Trophoblast cell (in vitro differentiated cells and primary cell): Measurements from ENCODE around the gene TAF7. TPM values are rescaled to one million over a fixed set of nuclear protein-coding genes. Genes with fewer than 3 reads are reported as not detected.

ENCODE experiments used
- DNase-seq, 2 donors: peaks; one replicate each; pipeline ENCODE4 v3.0.0-alpha.2; 2016
- H2AFZ ChIP-seq: 2 replicates; pipeline ENCODE4 v1.6.1; 2013; ENCODE audit warnings: low read length, moderate library complexity, mild to moderate bottlenecking; ENCODE audit not compliant: insufficient read depth, poor library complexity
- H2AK5ac ChIP-seq: 2 replicates; pipeline ENCODE4 v1.6.1; 2013; ENCODE audit warnings: mild to moderate bottlenecking, low read length
- H2BK120ac ChIP-seq: 2 replicates; pipeline ENCODE4 v1.6.1; 2013; ENCODE audit warnings: low read length, mild to moderate bottlenecking, moderate library complexity; ENCODE audit not compliant: insufficient read depth, poor library complexity
- H2BK12ac ChIP-seq: 2 replicates; pipeline ENCODE4 v1.6.1; 2013; ENCODE audit warnings: mild to moderate bottlenecking, low read length, moderate library complexity
- H2BK5ac ChIP-seq: 2 replicates; pipeline ENCODE4 v1.6.1; 2013; ENCODE audit warnings: low read length, low read depth, moderate library complexity, mild to moderate bottlenecking; ENCODE audit not compliant: poor library complexity
- H3K14ac ChIP-seq: 2 replicates; pipeline ENCODE4 v1.6.1; 2013; ENCODE audit warnings: mild to moderate bottlenecking, low read length
- H3K18ac ChIP-seq: 2 replicates; pipeline ENCODE4 v1.6.1; 2013; ENCODE audit warnings: mild to moderate bottlenecking, low read length
- H3K23ac ChIP-seq: 2 replicates; pipeline ENCODE4 v1.6.1; 2013; ENCODE audit warnings: low read length
- H3K27ac ChIP-seq: 2 replicates; pipeline ENCODE4 v1.5.1; 2013; ENCODE audit warnings: low read depth, mild to moderate bottlenecking, inconsistent platforms, low read length, moderate library complexity
- H3K27me3 ChIP-seq: 2 replicates; pipeline ENCODE4 v1.6.1; 2013; ENCODE audit warnings: inconsistent platforms, mild to moderate bottlenecking, low read length, moderate library complexity; ENCODE audit not compliant: insufficient read depth
- H3K36me3 ChIP-seq, 2 experiments: 1 replicate in 1 of 2; 2 replicates in 1 of 2; pipeline ENCODE4 v1.6.1; 2013; ENCODE audit warnings: low read length in 2 of 2, mild to moderate bottlenecking in 2 of 2, moderate library complexity in 1 of 2; ENCODE audit not compliant: insufficient read depth in 2 of 2, control insufficient read depth in 1 of 2
- H3K4ac ChIP-seq: 2 replicates; pipeline ENCODE4 v1.6.1; 2013; ENCODE audit warnings: low read depth, mild to moderate bottlenecking, low read length, moderate library complexity
- H3K4me1 ChIP-seq, 2 experiments: 1 replicate in 1 of 2; 2 replicates in 1 of 2; pipeline ENCODE4 v1.6.1; 2013; ENCODE audit warnings: low read length in 2 of 2, mild to moderate bottlenecking in 2 of 2, moderate library complexity in 1 of 2; ENCODE audit not compliant: insufficient read depth in 2 of 2, control insufficient read depth in 1 of 2
- H3K4me2 ChIP-seq: 2 replicates; pipeline ENCODE4 v1.6.1; 2013; ENCODE audit warnings: inconsistent platforms, mild to moderate bottlenecking, low read length, moderate library complexity
- H3K4me3 ChIP-seq: 2 replicates; pipeline ENCODE4 v1.5.1; 2013; ENCODE audit warnings: mild to moderate bottlenecking, low read depth, low read length, inconsistent platforms
- H3K79me1 ChIP-seq: one replicate; pipeline ENCODE4 v1.6.1; 2013; ENCODE audit warnings: low read length
- H3K79me2 ChIP-seq: 2 replicates; pipeline ENCODE4 v1.6.1; 2013; ENCODE audit warnings: low read length, mild to moderate bottlenecking; ENCODE audit not compliant: control insufficient read depth, insufficient read depth, poor library complexity
- H3K9ac ChIP-seq: 2 replicates; pipeline ENCODE4 v1.6.1; 2013; ENCODE audit warnings: mild to moderate bottlenecking, low read length
- H3K9me3 ChIP-seq: 2 replicates; pipeline ENCODE4 v1.6.1; 2013; ENCODE audit warnings: low read depth, mild to moderate bottlenecking, control low read depth, inconsistent platforms, low read length; ENCODE audit not compliant: insufficient read depth
- H4K12ac ChIP-seq: 2 replicates; pipeline ENCODE4 v1.6.1; 2013; ENCODE audit warnings: low read depth, mild to moderate bottlenecking, low read length, moderate library complexity
- H4K8ac ChIP-seq: 2 replicates; pipeline ENCODE4 v1.6.1; 2013; ENCODE audit warnings: low read depth, mild to moderate bottlenecking, low read length, moderate library complexity
- H4K91ac ChIP-seq: one replicate; pipeline ENCODE4 v1.6.1; 2013; ENCODE audit warnings: low read depth, mild to moderate bottlenecking, low read length, moderate library complexity
- WGBS: extraction: QIAGEN DNeasy Blood & Tissue Kit; methylation state at CpG from one replicate; pipeline ENCODE4 v1.1.7; 2013; ENCODE audit warnings: missing lambda C conversion rate; ENCODE audit not compliant: insufficient read length, insufficient coverage; ENCODE audit errors: extremely low coverage; 5-methylcytosine and 5-hydroxymethylcytosine counted together
- polyA plus RNA-seq: library from polyadenylated mRNA; stranded (reverse); fragments of 200-250 nt; gene quantifications from 2 replicates; pipeline ENCODE4 v1.2.3, GENCODE V29; 2013

The TAF7 gene, protein sequence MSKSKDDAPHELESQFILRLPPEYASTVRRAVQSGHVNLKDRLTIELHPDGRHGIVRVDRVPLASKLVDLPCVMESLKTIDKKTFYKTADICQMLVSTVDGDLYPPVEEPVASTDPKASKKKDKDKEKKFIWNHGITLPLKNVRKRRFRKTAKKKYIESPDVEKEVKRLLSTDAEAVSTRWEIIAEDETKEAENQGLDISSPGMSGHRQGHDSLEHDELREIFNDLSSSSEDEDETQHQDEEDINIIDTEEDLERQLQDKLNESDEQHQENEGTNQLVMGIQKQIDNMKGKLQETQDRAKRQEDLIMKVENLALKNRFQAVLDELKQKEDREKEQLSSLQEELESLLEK
- polyA plus RNA-seq = 77.1 and 78.9 TPM in 2 replicates

- peak within 1 kb of the TSS; percentile 97 for H4K8ac ChIP-seq
- peak within 1 kb of the TSS; percentile 82 for H2BK5ac ChIP-seq
- peak; percentile 94 to 100 for DNase-seq
- peaks cover 4% of the 10 kb centered on the region for H3K79me2 ChIP-seq
- H3K23ac ChIP-seq = no peak within 1 kb of the TSS
- peak within 1 kb of the TSS; percentile 85 for H3K18ac ChIP-seq
- peak within 1 kb of the TSS; percentile 77 for H3K4ac ChIP-seq
- peak within 1 kb of the TSS; percentile 91 for H4K12ac ChIP-seq
- peak within 1 kb of the TSS; percentile 84 for H3K9ac ChIP-seq
- no peak within 1 kb of the TSS for H2BK12ac ChIP-seq
- peak within 1 kb of the TSS; percentile 32 for H2AK5ac ChIP-seq
- H3K27me3 ChIP-seq = no peaks in the 10 kb centered on the region
- peaks cover 6% of the 10 kb centered on the region for H3K79me1 ChIP-seq
- H3K4me2 ChIP-seq = peak within 1 kb of the TSS; percentile 86
- H2AFZ ChIP-seq = peak within 1 kb of the TSS; percentile 57
- WGBS = no CpG with 5 or more reads among the region's 67 CpGs
- peak within 1 kb of the TSS; percentile 49 for H2BK120ac ChIP-seq
- H3K36me3 ChIP-seq = peaks cover 5 to 9% of the 10 kb centered on the region in 2 experiments
- H4K91ac ChIP-seq = peak within 1 kb of the TSS; percentile 81
- peak within 1 kb of the TSS; percentile 84 for H3K4me3 ChIP-seq
- H3K27ac ChIP-seq = peak within 1 kb of the TSS; percentile 88
- peaks cover 2 to 5% of the 10 kb centered on the region in 2 experiments for H3K4me1 ChIP-seq
- peaks cover 3% of the 10 kb centered on the region for H3K9me3 ChIP-seq
- peak within 1 kb of the TSS; percentile 83 for H3K14ac ChIP-seq
Observed at GRCh38 chr5:141320225-141321169, at the start of gene TAF7. TAF7 (minus strand) TSS chr5:141320784; CDS start chr5:141320044, 740 bp downstream.

- no peak overlapping the region for H3K4me3 ChIP-seq
- no peak overlapping the region for H2BK5ac ChIP-seq
- no peak overlapping the region for H2AK5ac ChIP-seq
- no peak overlapping the region for H2AFZ ChIP-seq
- no peak overlapping the region for H3K9ac ChIP-seq
- H3K9me3 ChIP-seq = peaks cover 34% of the 10 kb centered on the region
- H4K91ac ChIP-seq = no peak overlapping the region
- no peak overlapping the region for H4K8ac ChIP-seq
- H3K27me3 ChIP-seq = no peaks in the 10 kb centered on the region
- H3K18ac ChIP-seq = no peak overlapping the region
- no peak overlapping the region for H2BK120ac ChIP-seq
- H4K12ac ChIP-seq = no peak overlapping the region
- no peaks in the 10 kb centered on the region for H3K79me2 ChIP-seq
- H3K4ac ChIP-seq = no peak overlapping the region
- no peak overlapping the region for H3K23ac ChIP-seq
- no peak for DNase-seq
- no peaks in the 10 kb centered on the region for H3K79me1 ChIP-seq
- H3K4me1 ChIP-seq = no peaks in the 10 kb centered on the region
- H3K4me2 ChIP-seq = no peak overlapping the region
- WGBS = no CpG with 5 or more reads among the region's 46 CpGs
- H3K36me3 ChIP-seq = peaks cover 2 to 3% of the 10 kb centered on the region in 2 experiments
- no peak overlapping the region for H3K14ac ChIP-seq
- H2BK12ac ChIP-seq = no peak overlapping the region
- no peak overlapping the region for H3K27ac ChIP-seq
Observed at GRCh38 chr5:141366016-141366896, 45.7 kb upstream of the TAF7 start.

GRCh38 chr5:141363952-141364660, 43.5 kb upstream of the TAF7 start, which contains the start of gene PCDHGA5:
PCDHGA5 (plus strand) TSS chr5:141364162; CDS start chr5:141364331, 169 bp downstream.
- Histone ChIP-seq H2AFZ (no peak within 1 kb of the TSS), H4K91ac (no peak within 1 kb of the TSS), H3K4me1 (no peaks in the 10 kb centered on the region), H4K12ac (no peak within 1 kb of the TSS), H3K4ac (no peak within 1 kb of the TSS), H3K23ac (no peak within 1 kb of the TSS), H2BK5ac (no peak within 1 kb of the TSS), H4K8ac (no peak within 1 kb of the TSS), H2BK12ac (no peak within 1 kb of the TSS), H3K27ac (no peak within 1 kb of the TSS), H3K36me3 (no peaks in the 10 kb centered on the region), H3K9me3 (peaks cover 36% of the 10 kb centered on the region), H3K79me1 (no peaks in the 10 kb centered on the region), H3K27me3 (no peaks in the 10 kb centered on the region), H3K9ac (peak within 1 kb of the TSS; percentile 3), H3K4me2 (no peak within 1 kb of the TSS), H3K4me3 (no peak within 1 kb of the TSS), H2AK5ac (no peak within 1 kb of the TSS), H3K79me2 (no peaks in the 10 kb centered on the region), H3K18ac (no peak within 1 kb of the TSS), H3K14ac (no peak within 1 kb of the TSS), H2BK120ac (no peak within 1 kb of the TSS)
- DNase-seq = no peak
- WGBS = no CpG with 5 or more reads among the region's 34 CpGs
